HCT116 (cell line): ENCODE measurements around the gene COL4A3. TPM values are rescaled to one million over a fixed set of nuclear protein-coding genes. Genes with fewer than 3 reads are reported as not detected.

Experiments used
- ATAC-seq: fragments of 200-7000 bp; cut with Tn5 transposase; 2 replicates; pipeline ENCODE4 v1.9.1; 2020; ENCODE audit warnings: mild to moderate bottlenecking, moderate library complexity
- BruUV-seq: library from RNA; stranded (reverse); fragments of 400-500 nt; replicated peaks from 2 replicates; lab custom pipeline; 2021; lab: Mats Ljungman, UMichigan
- CTCF ChIA-PET: fragments of 300-600 bp; sonication (Branson Sonifier 250); formaldehyde crosslinking; loops from one replicate; lab custom pipeline; 2021; ENCODE audit warnings: antibody characterized with exemption; lab: Charles Lee
- POLR2A ChIA-PET: fragments of 300-600, 350-600 bp; sonication (Branson Sonifier 250); formaldehyde crosslinking; loops from one replicate; lab custom pipeline; 2021; ENCODE audit warnings: antibody characterized with exemption; lab: Charles Lee
- RAD21 ChIA-PET, 2 experiments: fragments of 300-600 bp; sonication (Branson Sonifier 250); formaldehyde crosslinking; loops; one replicate each; lab custom pipeline; 2023; ENCODE audit warnings: low total read pairs in 2 of 2; ENCODE audit not compliant: uncharacterized antibody in 2 of 2, unreplicated experiment in 2 of 2, low non-redundant PET in 1 of 2; lab: Charles Lee
- DNase-seq: peaks from one replicate; pipeline ENCODE4 v3.0.0-alpha.2; 2010; ENCODE audit warnings: low read depth, low spot score
- H2AFZ ChIP-seq: fragments of 200-600 bp; shearing (Covaris generic), sonication (generic); 2 replicates; pipeline ENCODE4 v1.6.1; 2017; ENCODE audit warnings: low read depth, mixed run types, mixed read lengths, antibody characterized with exemption, low read length; ENCODE audit not compliant: poor library complexity, severe bottlenecking
- H3K27ac ChIP-seq: 2 replicates; pipeline ENCODE4 v1.5.1; 2012; ENCODE audit warnings: low read depth, low read length
- H3K27me3 ChIP-seq: fragments of 200-600 bp; sonication (generic); 2 replicates; pipeline ENCODE4 v1.6.1; 2016; ENCODE audit warnings: mixed run types, low read length, mixed read lengths; ENCODE audit not compliant: insufficient read depth
- H3K36me3 ChIP-seq, 2 experiments: fragments of 200-500 bp in 1 of 2; fragments of 200-600 bp in 1 of 2; sonication (Bioruptor generic) in 1 of 2; sonication (generic) in 1 of 2; 2 replicates each; pipeline versions ENCODE4 v1.5.1 to v1.6.1; 2014 to 2016; ENCODE audit warnings: low read length in 2 of 2, inconsistent platforms in 1 of 2, mixed read lengths in 1 of 2, mixed run types in 1 of 2; ENCODE audit not compliant: insufficient read depth in 2 of 2, control insufficient read depth in 1 of 2
- H3K4me1 ChIP-seq, 2 experiments: fragments of 200-600 bp in 1 of 2; sonication (generic) in 1 of 2; 2 replicates each; pipeline versions ENCODE4 v1.5.1 to v1.6.1; 2012 to 2017; ENCODE audit warnings: low read length in 2 of 2, inconsistent platforms in 1 of 2, mild to moderate bottlenecking in 1 of 2, mixed read lengths in 1 of 2, mixed run types in 1 of 2, moderate library complexity in 1 of 2; ENCODE audit not compliant: insufficient read depth in 2 of 2, control insufficient read depth in 1 of 2
- H3K4me2 ChIP-seq: fragments of 200-600 bp; sonication (generic); 2 replicates; pipeline ENCODE4 v1.6.1; 2017; ENCODE audit warnings: mixed run types, low read length, mixed read lengths
- H3K4me3 ChIP-seq, 2 experiments: fragments of 200-600 bp in 1 of 2; sonication (generic) in 1 of 2; replicated peaks in 1 of 2; 2 replicates each; pipeline ENCODE4 v1.5.1; 2011 to 2016; ENCODE audit warnings: low read length in 2 of 2, control low read depth in 1 of 2, low read depth in 1 of 2, mild to moderate bottlenecking in 1 of 2, mixed read lengths in 1 of 2, mixed run types in 1 of 2
- H3K79me2 ChIP-seq: fragments of 200-600 bp; sonication (generic); 2 replicates; pipeline ENCODE4 v1.6.1; 2017; ENCODE audit warnings: mild to moderate bottlenecking, mixed run types, low read length, moderate library complexity, mixed read lengths; ENCODE audit not compliant: insufficient read depth
- H3K9ac ChIP-seq: fragments of 200-600 bp; sonication (generic); 2 replicates; pipeline ENCODE4 v1.6.1; 2016; ENCODE audit warnings: low read length, mixed read lengths
- H3K9me2 ChIP-seq: fragments of 200-600 bp; sonication (generic), shearing (Covaris generic); 2 replicates; pipeline ENCODE4 v1.6.1; 2017; ENCODE audit warnings: mixed run types, mild to moderate bottlenecking, moderate library complexity; ENCODE audit not compliant: insufficient read depth
- H3K9me3 ChIP-seq, 2 experiments: fragments of 200-500 bp in 1 of 2; fragments of 200-600 bp in 1 of 2; sonication (Bioruptor generic) in 1 of 2; sonication (generic) in 1 of 2; 2 replicates each; pipeline ENCODE4 v1.6.1; 2014 to 2017; ENCODE audit warnings: low read length in 2 of 2, mixed read lengths in 2 of 2, inconsistent platforms in 1 of 2, low read depth in 1 of 2, mild to moderate bottlenecking in 1 of 2, mixed run types in 1 of 2, moderate library complexity in 1 of 2; ENCODE audit not compliant: control insufficient read depth in 1 of 2, insufficient read depth in 1 of 2
- H4K20me1 ChIP-seq: fragments of 200-600 bp; sonication (generic), shearing (Covaris generic); 2 replicates; pipeline ENCODE4 v1.6.1; 2017; ENCODE audit warnings: mixed run types, mild to moderate bottlenecking, moderate library complexity; ENCODE audit not compliant: insufficient read depth
- CBX3 ChIP-seq: IDR thresholded peaks from 2 replicates; pipeline ENCODE4 v1.6.1; 2012; ENCODE audit warnings: low read depth
- EGR1 ChIP-seq: IDR thresholded peaks from 2 replicates; pipeline ENCODE4 v1.6.1; 2012; ENCODE audit warnings: low read depth
- ELF1 ChIP-seq: IDR thresholded peaks from 2 replicates; pipeline ENCODE4 v1.6.1; 2012; ENCODE audit warnings: low read depth, borderline replicate concordance
- EZH2 ChIP-seq: fragments of 200-600 bp; sonication (generic); IDR thresholded peaks from 2 replicates; pipeline ENCODE4 v1.6.1; 2017; ENCODE audit warnings: antibody characterized with exemption, mixed run types
- EZH2phosphoT487 ChIP-seq: fragments of 200-600 bp; IDR thresholded peaks from 2 replicates; pipeline ENCODE4 v1.6.1; 2018; ENCODE audit warnings: antibody characterized with exemption, borderline replicate concordance
- FOSL1 ChIP-seq: IDR thresholded peaks from 2 replicates; pipeline ENCODE4 v1.6.1; 2012; ENCODE audit warnings: low read depth
- JUND ChIP-seq: IDR thresholded peaks from 2 replicates; pipeline ENCODE4 v1.6.1; 2012
- POLR2AphosphoS5 ChIP-seq: IDR thresholded peaks from 2 replicates; pipeline ENCODE4 v1.6.1; 2011; ENCODE audit warnings: mild to moderate bottlenecking, low read depth, low read length, moderate library complexity
- RAD21 ChIP-seq: IDR thresholded peaks from 2 replicates; pipeline ENCODE4 v1.6.1; 2012; ENCODE audit warnings: low read depth, mild to moderate bottlenecking
- SIN3A ChIP-seq: IDR thresholded peaks from 2 replicates; pipeline ENCODE4 v1.6.1; 2012; ENCODE audit warnings: low read depth
- SP1 ChIP-seq: IDR thresholded peaks from 2 replicates; pipeline ENCODE4 v1.6.1; 2012; ENCODE audit warnings: low read depth
- SRF ChIP-seq: IDR thresholded peaks from 2 replicates; pipeline ENCODE4 v1.6.1; 2012; ENCODE audit warnings: low read depth
- TCF7L2 ChIP-seq: IDR thresholded peaks from 2 replicates; pipeline ENCODE4 v1.7.0; 2011; ENCODE audit warnings: borderline replicate concordance, inconsistent platforms; ENCODE audit not compliant: insufficient read depth, insufficient read length; ENCODE audit errors: extremely low read depth
- YY1 ChIP-seq: IDR thresholded peaks from 2 replicates; pipeline ENCODE4 v1.6.1; 2011; ENCODE audit warnings: low read length, low read depth, moderate library complexity, mild to moderate bottlenecking; ENCODE audit not compliant: insufficient replicate concordance; ENCODE audit errors: extremely low read depth
- ZFX ChIP-seq: fragments of 450-650 bp; IDR thresholded peaks from 2 replicates; pipeline ENCODE4 v1.6.1; 2017
- intact Hi-C: fragments of 100-400 bp; cut with micrococcal nuclease; formaldehyde crosslinking; loops from 2 replicates; pipeline ENCODE4 v1.10.0; 2022
- total RNA-seq: library from RNA; stranded (reverse); gene quantifications from one replicate; pipeline ENCODE4 v1.2.1, GENCODE V29; 2021; ENCODE audit not compliant: unreplicated experiment
- TF ChIP-seq, protein P1 (sequence below), 3 experiments: fragments of 200-600 bp in 1 of 3; sonication (generic) in 1 of 3; IDR thresholded peaks in 2 of 3; conservative IDR thresholded peaks in 1 of 3; 2 replicates each; pipeline ENCODE4 v1.5.1; 2012 to 2017; ENCODE audit warnings: low read depth in 2 of 3, low read length in 2 of 3, antibody characterized with exemption in 1 of 3, borderline replicate concordance in 1 of 3, control low read depth in 1 of 3, mild to moderate bottlenecking in 1 of 3, mixed read lengths in 1 of 3, mixed run types in 1 of 3, moderate library complexity in 1 of 3; ENCODE audit not compliant: insufficient read depth in 1 of 3
- TF ChIP-seq, protein P2 (sequence below): IDR thresholded peaks from 2 replicates; pipeline ENCODE4 v1.6.1; 2012
- TF ChIP-seq, protein P3 (sequence below): IDR thresholded peaks from 2 replicates; pipeline ENCODE4 v1.6.1; 2012
- TF ChIP-seq, protein P4 (sequence below): IDR thresholded peaks from 2 replicates; pipeline ENCODE4 v1.6.1; 2012; ENCODE audit warnings: low read depth
- TF ChIP-seq, protein P5 (sequence below): IDR thresholded peaks from 2 replicates; pipeline ENCODE4 v1.6.1; 2011; ENCODE audit warnings: mild to moderate bottlenecking, low read length, moderate library complexity; ENCODE audit not compliant: insufficient replicate concordance; ENCODE audit errors: extremely low read depth

Gene COL4A3
- total RNA-seq, 1 experiment from 2014 or later: 4.9 TPM

DNA sequence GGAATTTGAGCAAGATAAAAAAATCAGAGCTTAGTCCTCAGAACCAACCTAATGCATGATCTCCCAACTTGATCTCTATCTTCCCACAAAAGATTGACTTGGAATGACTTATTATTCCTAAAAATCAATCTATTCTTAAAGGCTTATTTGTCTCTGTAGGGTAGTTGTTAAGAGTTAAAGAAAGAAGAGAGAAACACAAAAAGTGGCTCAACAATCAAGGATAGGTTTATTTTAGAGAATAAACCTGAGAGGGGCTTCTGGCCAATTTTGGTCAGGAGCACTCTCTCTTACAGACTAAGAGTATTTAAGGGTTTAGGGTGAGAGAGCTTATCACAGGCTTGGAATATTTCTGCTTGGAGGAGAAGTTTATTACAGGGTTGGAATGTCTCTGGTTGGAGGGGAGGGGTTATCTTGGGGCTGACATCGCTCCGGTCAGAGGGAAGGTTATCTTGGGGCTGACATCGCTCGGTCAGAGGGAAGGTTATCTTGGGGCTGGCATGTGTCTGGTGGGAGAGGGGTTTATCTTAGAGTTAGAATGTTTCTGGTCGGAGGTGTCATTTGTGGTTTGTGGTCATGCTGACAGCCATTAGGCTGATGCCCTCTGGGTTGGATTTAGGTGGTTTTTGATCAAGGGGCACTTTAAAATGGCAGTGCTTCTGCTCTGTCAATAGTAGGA is 158.2 kb downstream of the COL4A3 start:
- Histone ChIP-seq H3K79me2 (peaks cover 26% of the 10 kb centered on the region), H2AFZ (no peak overlapping the region), H3K9ac (no peak overlapping the region), H3K4me1 (peaks cover 5 to 24% of the 10 kb centered on the region in 2 experiments; a peak in 3 of 4 replicates), H3K36me3 (no peaks in the 10 kb centered on the region), H3K4me2 (no peak overlapping the region), H3K9me2 (no peaks in the 10 kb centered on the region), H3K4me3 (no peak overlapping the region), H4K20me1 (no peaks in the 10 kb centered on the region), H3K27ac (no peak overlapping the region), H3K27me3 (no peaks in the 10 kb centered on the region), H3K9me3 (no peaks in the 10 kb centered on the region)
- no peak for TF ChIP-seq RAD21
- TF ChIP-seq, protein P1, sequence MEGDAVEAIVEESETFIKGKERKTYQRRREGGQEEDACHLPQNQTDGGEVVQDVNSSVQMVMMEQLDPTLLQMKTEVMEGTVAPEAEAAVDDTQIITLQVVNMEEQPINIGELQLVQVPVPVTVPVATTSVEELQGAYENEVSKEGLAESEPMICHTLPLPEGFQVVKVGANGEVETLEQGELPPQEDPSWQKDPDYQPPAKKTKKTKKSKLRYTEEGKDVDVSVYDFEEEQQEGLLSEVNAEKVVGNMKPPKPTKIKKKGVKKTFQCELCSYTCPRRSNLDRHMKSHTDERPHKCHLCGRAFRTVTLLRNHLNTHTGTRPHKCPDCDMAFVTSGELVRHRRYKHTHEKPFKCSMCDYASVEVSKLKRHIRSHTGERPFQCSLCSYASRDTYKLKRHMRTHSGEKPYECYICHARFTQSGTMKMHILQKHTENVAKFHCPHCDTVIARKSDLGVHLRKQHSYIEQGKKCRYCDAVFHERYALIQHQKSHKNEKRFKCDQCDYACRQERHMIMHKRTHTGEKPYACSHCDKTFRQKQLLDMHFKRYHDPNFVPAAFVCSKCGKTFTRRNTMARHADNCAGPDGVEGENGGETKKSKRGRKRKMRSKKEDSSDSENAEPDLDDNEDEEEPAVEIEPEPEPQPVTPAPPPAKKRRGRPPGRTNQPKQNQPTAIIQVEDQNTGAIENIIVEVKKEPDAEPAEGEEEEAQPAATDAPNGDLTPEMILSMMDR (IDR thresholded peaks at IDR 0.05 in 2 of 3, conservative IDR thresholded peaks at IDR 0.05 in 1 of 3; ENCODE audit: borderline replicate concordance in 1 of 3, insufficient read depth in 1 of 3, low read depth in 2 of 3, low read length in 2 of 3): no peak
- TF ChIP-seq EGR1: no peak
- no peak for TF ChIP-seq JUND
- TF ChIP-seq EZH2: no peak
- TF ChIP-seq YY1: no peak
- TF ChIP-seq ZFX: no peak
- no peak for TF ChIP-seq SRF
- TF ChIP-seq SP1: no peak
- no peak for TF ChIP-seq EZH2phosphoT487
- no peak for TF ChIP-seq POLR2AphosphoS5
- TF ChIP-seq ELF1: no peak
- TF ChIP-seq, protein P2, sequence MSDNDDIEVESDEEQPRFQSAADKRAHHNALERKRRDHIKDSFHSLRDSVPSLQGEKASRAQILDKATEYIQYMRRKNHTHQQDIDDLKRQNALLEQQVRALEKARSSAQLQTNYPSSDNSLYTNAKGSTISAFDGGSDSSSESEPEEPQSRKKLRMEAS: no peak
- TF ChIP-seq CBX3: no peak
- TF ChIP-seq, protein P3, sequence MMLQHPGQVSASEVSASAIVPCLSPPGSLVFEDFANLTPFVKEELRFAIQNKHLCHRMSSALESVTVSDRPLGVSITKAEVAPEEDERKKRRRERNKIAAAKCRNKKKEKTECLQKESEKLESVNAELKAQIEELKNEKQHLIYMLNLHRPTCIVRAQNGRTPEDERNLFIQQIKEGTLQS: no peak
- TF ChIP-seq, protein P4, sequence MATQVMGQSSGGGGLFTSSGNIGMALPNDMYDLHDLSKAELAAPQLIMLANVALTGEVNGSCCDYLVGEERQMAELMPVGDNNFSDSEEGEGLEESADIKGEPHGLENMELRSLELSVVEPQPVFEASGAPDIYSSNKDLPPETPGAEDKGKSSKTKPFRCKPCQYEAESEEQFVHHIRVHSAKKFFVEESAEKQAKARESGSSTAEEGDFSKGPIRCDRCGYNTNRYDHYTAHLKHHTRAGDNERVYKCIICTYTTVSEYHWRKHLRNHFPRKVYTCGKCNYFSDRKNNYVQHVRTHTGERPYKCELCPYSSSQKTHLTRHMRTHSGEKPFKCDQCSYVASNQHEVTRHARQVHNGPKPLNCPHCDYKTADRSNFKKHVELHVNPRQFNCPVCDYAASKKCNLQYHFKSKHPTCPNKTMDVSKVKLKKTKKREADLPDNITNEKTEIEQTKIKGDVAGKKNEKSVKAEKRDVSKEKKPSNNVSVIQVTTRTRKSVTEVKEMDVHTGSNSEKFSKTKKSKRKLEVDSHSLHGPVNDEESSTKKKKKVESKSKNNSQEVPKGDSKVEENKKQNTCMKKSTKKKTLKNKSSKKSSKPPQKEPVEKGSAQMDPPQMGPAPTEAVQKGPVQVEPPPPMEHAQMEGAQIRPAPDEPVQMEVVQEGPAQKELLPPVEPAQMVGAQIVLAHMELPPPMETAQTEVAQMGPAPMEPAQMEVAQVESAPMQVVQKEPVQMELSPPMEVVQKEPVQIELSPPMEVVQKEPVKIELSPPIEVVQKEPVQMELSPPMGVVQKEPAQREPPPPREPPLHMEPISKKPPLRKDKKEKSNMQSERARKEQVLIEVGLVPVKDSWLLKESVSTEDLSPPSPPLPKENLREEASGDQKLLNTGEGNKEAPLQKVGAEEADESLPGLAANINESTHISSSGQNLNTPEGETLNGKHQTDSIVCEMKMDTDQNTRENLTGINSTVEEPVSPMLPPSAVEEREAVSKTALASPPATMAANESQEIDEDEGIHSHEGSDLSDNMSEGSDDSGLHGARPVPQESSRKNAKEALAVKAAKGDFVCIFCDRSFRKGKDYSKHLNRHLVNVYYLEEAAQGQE: no peak
- TF ChIP-seq TCF7L2: no peak
- TF ChIP-seq FOSL1: no peak
- no peak for TF ChIP-seq SIN3A
- TF ChIP-seq, protein P5, sequence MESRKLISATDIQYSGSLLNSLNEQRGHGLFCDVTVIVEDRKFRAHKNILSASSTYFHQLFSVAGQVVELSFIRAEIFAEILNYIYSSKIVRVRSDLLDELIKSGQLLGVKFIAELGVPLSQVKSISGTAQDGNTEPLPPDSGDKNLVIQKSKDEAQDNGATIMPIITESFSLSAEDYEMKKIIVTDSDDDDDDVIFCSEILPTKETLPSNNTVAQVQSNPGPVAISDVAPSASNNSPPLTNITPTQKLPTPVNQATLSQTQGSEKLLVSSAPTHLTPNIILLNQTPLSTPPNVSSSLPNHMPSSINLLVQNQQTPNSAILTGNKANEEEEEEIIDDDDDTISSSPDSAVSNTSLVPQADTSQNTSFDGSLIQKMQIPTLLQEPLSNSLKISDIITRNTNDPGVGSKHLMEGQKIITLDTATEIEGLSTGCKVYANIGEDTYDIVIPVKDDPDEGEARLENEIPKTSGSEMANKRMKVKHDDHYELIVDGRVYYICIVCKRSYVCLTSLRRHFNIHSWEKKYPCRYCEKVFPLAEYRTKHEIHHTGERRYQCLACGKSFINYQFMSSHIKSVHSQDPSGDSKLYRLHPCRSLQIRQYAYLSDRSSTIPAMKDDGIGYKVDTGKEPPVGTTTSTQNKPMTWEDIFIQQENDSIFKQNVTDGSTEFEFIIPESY: no peak
- intact Hi-C loops: no loop called here
- POLR2A ChIA-PET: no interaction called here
- ATAC-seq (no peak), DNase-seq (no peak)
- CTCF ChIA-PET: no interaction called here
- RAD21 ChIA-PET: no interaction called here
- BruUV-seq: no TSS peak
